GM23248 (cell line): ENCODE data around the gene RBFOX1.

Experiments
- EZH2 ChIP-seq: fragments of 200-600 bp; sonication (generic); IDR thresholded peaks from 2 replicates; pipeline ENCODE4 v1.6.1; 2018; ENCODE audit warnings: antibody characterized with exemption, mild to moderate bottlenecking; ENCODE audit not compliant: insufficient read depth, poor library complexity, severe bottlenecking
- EZH2phosphoT487 ChIP-seq: fragments of 200-600 bp; sonication (generic); IDR thresholded peaks from 2 replicates; pipeline ENCODE4 v1.6.1; 2018; ENCODE audit warnings: antibody characterized with exemption, moderate library complexity, mild to moderate bottlenecking, low read depth; ENCODE audit not compliant: insufficient read depth

GRCh38 chr16:7420843-7421242, 88.2 kb downstream of the RBFOX1 start:
- TF ChIP-seq EZH2 (no peak), EZH2phosphoT487 (no peak)
